ENCODE results near the gene STXBP5.

STXBP5 gene

DNA sequence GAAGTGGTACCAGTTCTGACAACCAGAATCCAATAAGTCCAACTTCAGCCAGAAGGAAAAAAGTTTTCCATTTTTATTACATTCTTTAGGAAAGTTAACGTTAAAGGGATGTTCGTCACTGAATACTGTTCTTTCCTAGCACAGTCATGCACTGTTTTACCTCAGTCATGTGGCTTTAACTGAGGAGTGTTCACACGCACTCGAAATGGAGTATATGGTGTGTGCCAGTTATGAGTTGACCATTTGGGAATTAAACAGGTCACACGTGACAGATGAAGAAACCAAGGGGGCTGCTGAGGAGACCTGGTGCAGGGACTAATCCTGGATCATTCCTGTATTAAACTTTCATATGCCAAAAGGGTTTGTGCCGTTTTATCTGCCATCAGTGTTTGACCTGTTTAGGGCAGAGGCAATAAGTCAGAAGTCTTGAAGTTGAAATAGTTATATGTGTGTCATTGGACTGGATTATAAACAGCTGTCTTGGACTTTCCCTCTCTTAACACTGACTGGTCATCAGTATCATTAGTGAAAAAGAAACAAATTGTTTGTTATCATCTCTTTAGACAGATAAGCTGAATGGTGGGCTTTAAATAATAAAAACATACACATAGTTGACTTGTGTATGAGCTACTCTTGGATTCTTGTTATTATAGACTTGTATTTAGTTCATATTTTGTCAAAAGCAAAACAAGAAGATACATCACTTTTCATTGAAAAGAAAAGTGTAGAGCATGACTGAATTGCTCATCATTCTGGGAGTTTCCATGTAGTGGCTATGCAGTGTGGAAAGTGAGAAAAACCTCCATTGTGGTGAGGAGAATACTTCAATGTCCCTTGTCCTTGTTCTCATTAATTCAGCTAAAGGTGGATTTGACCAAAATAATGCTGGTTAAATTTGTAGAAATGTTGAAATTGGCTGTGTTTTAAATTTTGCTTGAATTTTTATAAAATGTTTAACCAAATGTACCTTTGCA is 180.8 kb downstream of the STXBP5 start:
- DNase-seq = no peak

- no peak for DNase-seq
These were observed 185.2 kb downstream of the STXBP5 start for GRCh38 chr6:147389463-147389862.

- DNase-seq = no peak
These were observed 186.8 kb downstream of the STXBP5 start for GRCh38 chr6:147390909-147391536.

DNA sequence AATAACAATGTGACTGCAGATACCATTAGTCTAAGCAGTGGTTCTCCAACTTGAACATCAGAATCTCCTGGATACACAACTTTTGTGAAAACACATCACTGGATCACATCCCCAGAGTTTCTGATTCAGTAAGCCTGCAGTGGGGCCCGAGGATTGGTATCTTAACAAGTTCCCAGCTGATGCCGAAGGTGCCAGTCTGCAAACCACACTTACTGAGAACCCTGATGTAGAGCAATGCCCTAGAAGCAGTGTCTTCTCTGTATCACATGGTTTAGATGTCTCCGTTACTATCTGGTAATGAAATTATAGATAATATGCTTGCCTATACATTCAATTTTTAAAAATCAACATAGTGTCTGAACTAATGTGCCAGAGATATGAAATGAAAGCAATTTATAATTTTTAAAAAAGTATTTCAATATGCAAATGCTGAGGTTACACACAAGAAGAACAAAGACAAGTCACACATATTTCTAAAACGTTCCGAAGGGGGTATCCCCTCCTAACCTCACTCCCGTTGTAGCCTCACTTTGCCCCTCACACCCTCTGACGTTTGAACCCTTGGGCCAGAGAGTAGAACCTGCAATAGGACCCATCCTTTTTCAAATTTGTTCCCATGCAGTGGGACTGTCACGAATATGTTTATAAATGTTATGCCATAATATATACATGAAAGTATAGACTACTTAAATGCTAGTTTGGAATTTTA is 188.9 kb downstream of the STXBP5 start:
- no peak for DNase-seq

DNA sequence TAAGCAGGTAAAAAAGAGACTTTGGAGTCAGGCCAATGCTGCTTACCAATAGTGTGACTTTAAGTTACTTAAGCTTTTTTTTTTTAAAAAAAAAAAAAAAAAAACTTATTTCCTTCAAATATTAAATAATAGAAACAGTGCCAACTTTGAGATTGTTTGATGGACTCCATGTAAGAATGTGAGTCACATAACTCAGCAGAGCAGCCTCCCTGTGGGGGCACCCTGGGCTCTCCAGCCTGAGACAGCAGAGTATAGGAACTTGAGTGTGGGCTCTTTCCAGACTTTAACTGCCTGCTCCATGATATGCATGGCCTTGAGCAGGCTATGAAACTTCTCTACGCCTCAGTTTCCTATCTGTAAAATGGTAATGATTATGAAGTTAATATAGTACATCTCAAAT is 190.9 kb downstream of the STXBP5 start:
- no peak for DNase-seq

DNA sequence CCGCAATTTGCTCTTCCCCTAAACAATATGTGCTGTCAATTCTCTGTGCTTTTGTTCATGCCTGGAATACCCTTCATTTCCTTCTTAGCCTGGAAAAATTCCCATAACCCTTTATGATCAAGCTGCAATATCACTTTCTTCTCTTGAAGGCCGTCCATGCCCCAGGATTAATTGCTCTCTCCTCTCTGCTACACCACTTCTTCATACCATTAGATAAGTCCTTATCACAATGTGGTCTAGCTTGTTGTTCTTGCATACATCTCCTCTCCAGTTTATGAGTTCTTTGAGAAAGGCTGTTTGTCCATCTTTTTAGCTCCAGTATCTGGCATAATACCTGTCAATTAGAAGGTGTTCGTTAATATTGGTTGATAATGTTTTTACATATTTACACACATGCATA is 193.1 kb downstream of the STXBP5 start:
- no peak for DNase-seq

GRCh38 chr6:147400968-147401367 is 196.8 kb downstream of the STXBP5 start:
- DNase-seq = no peak

- no peak for DNase-seq
These were observed 197.6 kb downstream of the STXBP5 start for GRCh38 chr6:147401779-147402178.

DNA sequence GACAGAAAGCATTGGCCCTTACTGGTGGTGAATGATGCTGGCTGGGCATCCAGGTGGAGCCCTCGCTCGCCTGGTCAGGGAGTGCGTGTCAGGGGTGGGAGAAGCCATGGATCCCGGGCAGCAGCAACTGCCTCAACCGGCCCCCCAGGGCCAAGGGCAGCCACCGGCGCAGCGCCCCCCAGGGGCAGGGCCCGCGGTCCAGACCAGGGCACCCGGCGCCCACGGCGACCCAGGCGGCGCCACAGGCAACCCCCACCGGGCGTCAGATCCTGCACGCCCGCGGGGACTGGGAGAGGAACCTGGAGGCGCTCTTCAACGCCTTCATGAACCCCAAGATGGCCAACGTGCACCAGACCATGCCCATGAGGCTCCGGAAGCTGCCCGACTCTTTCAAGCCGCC is 202.6 kb downstream of the STXBP5 start:
- DNase-seq = no peak

GRCh38 chr6:147407571-147407970 is 203.4 kb downstream of the STXBP5 start:
- DNase-seq = no peak

- no peak for DNase-seq
These were observed 212.4 kb downstream of the STXBP5 start for GRCh38 chr6:147416622-147417021.

DNA sequence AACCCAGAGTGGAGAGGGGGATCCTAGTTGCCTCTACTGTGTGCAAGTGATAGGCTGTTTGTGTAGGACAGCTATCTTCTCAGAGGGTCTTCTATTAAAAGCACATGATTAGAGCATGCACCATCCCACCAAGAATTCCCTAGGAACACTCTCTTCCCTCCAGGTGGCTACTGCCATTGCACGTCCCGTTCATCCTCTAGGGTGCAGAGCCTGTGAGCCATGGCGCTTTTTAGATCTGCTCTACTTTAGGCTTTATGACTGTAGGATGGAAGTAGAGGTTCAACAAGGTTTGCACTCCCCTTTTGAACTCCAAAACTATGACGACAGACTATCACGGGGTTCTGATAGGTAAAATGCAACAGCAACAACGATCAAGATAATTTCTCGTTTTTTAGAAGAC is 213.7 kb downstream of the STXBP5 start:
- DNase-seq = no peak

DNA sequence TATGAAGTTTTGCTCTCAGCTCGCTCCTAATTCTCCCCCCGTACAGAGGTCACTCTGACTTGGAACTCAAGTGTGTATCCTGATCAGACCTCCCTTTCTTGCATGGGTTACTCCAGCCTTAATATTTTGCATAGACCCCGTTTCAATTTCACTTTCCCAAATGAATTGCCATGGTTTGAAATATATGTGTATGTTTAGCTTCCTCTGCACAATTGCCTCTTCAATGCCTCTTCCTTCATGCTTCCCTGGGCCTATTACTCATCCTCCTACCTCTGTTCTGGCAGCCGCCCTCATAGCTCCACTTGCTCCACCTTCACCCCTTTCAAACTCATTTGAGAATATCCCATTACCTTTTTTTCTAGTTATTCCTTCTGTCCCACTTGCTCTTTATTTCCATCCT is 214.3 kb downstream of the STXBP5 start:
- DNase-seq = no peak

GRCh38 chr6:147421903-147422302 is 217.7 kb downstream of the STXBP5 start:
- DNase-seq = no peak

GRCh38 chr6:147423111-147423510 is 218.9 kb downstream of the STXBP5 start:
- DNase-seq = no peak

GRCh38 chr6:147429794-147430193 is 225.6 kb downstream of the STXBP5 start:
- no peak for DNase-seq

- DNase-seq = no peak
These were observed 226.6 kb downstream of the STXBP5 start for GRCh38 chr6:147430811-147431210.

- DNase-seq = no peak
These were observed 229.9 kb downstream of the STXBP5 start for GRCh38 chr6:147434076-147434475.

DNA sequence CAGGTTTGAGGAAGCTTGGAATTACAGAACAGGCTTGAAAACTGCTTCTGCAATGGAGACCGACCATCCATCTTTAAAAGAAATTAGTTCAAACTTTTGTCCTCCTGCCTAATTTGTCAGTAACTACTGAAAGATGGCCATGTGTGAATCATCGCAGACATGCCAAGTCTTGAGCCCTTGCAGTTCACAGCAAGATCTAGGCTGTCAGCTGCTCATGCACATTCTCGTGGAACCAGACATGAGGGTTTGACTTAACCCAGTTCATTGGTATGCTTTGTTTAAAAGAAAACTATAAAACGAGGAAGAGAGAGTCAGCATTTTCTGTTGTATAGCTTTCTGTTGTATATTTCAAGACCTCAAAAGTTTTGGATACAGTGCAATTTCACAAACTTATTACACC is 230.3 kb downstream of the STXBP5 start:
- DNase-seq = no peak

GRCh38 chr6:147437615-147438014 is 233.4 kb downstream of the STXBP5 start:
- DNase-seq = no peak

- DNase-seq = no peak
These were observed 234.7 kb downstream of the STXBP5 start for GRCh38 chr6:147438758-147439528.
